ENCODE data around the gene ZNF160.
"Not testable (repeated sequence)": the region's sequence is repeated elsewhere in the genome, so short reads cannot be mapped to it uniquely, and the experiment has no call there.

The ZNF160 gene

DNA sequence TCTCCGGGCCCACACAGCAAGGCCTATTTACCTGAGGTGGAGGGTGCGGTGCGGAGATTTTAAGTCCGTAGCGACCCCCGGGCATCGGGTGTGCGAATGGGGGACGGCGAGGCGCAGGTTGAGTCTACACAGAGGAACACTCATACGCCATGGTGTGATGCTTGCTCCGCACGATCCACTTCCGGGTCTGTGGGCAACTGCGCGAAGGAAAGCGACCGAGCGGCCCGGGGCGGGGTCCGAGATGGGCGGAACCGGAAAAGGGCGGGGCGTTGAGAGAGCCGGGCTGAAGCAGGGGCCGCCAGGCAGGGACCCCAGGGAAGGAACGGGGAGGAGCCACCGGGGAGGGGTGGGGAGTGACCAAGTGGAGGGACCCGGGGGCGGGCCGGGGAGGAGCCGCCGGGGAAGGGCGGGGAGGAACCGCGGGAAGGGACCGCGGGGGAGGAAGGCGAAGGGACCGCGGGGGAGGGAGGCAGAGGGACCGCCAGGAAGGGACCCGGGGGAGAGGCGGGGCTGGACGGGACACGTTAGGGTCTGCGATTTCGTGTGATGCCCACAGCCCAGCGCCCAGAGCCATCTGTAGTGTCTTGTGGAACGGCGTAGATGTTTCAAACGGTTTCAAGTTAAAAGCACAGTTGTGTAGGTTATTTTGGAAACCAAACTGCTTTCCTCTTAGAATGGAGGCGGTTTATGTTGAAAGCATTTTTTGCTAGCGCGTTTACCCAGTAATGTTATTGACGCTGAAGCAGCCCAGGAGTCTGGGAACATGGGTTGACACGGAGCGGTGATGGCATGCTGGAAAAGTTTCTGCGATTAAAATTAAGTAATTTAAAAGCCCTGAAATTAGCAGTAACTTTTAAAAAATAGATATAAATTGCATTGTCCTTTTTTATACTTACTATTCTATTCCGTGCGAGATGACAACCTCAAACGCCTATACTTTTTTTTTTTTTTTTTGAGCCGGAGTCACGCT is at the start of gene ZNF160:
Gene ZNF160 (minus strand): TSS at position 189 of the 970 bp plus-strand sequence. CDS start 17,146 bp downstream, outside the sequence.
- DNase-seq = peak; percentile 95

GRCh38 chr19:53147645-53148044 is 44.4 kb upstream of the ZNF160 start:
- no peak for DNase-seq

DNA sequence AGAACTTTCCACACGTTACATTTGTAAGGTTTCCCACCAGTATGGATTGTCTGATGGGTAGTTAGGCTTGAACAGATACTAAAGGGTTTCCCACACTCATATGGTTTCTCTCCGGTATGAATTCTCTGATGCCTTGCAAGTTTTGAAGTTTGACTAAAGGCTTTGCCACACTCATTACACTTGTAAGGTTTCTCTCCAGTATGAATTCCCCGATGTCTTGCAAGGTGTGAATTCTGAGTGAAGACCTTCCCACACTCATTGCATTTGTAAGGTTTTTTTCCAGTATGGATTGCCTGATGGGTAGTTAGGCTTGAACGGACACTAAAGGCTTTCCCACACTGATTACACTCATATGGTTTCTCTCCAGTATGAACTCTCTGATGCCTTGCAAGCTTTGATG is 37.1 kb upstream of the ZNF160 start:
- no peak for DNase-seq

DNA sequence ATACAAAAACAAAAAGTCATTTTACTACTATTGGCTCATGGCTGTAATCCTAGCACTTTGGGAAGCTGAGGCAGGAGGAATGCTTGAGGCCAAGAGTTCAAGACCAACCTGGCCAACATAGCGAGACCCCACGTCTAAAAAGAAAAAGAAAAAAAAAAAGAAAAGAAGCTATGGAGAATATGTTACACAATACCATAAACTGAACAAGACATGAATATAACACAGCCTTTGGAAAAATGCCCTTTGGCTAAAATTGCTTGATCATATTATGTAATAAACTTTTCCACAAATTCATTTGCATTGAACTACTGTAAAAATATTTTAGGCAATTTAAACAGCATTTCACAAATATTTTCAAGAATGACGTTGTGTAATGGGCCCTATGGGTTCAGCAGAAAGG is 33.2 kb upstream of the ZNF160 start:
- DNase-seq = no peak

DNA sequence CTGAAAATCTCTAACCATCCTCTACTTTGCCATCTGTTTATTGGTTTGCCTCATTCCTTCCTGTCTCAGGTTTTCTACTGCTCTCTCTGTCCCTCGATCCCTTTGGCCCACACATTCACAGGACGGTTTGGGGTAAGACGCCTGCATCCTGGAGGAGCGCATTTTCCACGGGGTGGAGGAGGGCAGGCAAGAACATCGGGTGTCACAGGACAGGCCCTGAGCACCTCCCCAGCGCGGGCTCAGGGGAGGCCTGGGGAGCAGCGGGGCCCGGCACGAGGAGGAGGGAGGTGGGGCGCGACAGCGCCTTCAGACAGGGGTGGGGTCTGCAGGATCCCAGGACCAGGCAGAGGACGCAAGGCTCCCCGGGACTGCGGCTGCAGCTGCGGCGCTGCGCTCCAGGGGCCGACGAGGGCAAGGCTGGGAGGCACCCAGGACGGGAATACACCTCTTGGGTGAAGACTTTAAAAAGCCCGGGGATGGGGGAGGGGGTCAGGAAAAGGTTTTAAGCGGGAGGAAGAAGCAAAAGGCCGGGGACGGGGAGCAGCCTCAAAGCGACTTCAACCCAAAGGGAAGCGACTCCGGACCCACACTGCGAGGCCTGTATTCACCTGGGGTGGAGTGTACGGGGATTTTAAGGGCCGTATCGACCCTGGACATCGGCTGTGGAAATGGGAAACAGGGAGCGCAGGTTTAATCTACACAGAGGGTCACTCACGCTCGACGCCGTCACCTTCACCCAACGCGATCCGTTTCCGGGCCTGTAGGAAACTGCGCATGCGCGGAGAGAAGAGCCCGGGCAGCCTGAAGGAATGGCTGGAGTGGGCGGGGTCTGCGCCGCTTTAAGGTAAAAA is 29.1 kb upstream of the ZNF160 start, which contains the start of gene ZNF415:
Gene ZNF415 (minus strand): TSS at position 770 of the 851 bp plus-strand sequence. CDS start 10,234 bp downstream, outside the sequence.
- DNase-seq = no peak

- no peak for DNase-seq
Measured at GRCh38 chr19:53131727-53132126, 28.5 kb upstream of the ZNF160 start.

- no peak for DNase-seq
Measured at GRCh38 chr19:53131085-53131590, 27.9 kb upstream of the ZNF160 start.

- DNase-seq = no peak
Measured at GRCh38 chr19:53130506-53130905, 27.3 kb upstream of the ZNF160 start.

GRCh38 chr19:53126733-53127526 is 23.7 kb upstream of the ZNF160 start:
- not testable (repeated sequence) for DNase-seq

DNA sequence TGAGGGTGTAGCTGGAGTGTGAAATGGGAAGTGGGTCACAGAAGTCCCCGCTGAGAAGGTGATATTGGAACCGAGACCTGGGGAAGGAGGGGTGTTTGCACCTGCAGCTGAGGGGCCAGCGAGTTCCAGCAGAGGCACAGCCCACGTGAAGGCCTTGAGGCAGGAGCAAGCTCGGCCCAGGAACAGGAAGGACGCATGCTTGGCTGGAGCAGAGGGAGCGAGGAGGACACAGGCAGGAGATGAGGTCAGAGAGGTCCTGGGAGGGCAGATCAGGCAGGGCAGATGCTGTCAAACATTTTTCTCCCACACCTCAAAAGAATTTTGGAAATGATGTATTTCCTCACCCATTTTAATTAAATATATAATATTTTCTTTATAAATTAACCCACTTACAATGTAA is 20.2 kb upstream of the ZNF160 start:
- DNase-seq = no peak

GRCh38 chr19:53112286-53112685 is 9.1 kb upstream of the ZNF160 start:
- no peak for DNase-seq

GRCh38 chr19:53109527-53109926 is 6.3 kb upstream of the ZNF160 start:
- DNase-seq = no peak

DNA sequence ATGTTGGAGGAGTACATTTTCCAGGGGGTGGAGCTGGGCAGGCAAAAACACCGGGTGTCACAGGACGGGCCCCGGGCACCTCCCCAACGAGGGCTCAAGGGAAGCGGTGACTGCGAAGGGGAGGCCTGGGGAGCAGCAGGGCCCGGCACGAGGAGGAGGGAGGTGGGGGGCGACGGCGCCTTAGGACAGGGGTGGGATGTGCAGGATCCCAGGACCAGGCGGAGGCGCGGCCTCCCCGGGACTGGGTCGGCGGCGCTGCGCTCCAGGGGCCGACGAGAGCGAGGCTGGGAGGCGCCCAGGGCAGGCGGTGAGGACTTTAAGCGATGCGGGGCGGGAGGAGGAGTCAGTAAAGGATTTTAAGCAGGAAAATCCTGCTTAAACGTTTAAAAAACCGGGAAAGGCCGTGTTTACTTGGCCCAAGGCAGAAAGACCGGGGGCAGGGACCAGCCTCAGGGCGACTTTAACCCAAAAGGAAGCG is 427 bp downstream of the ZNF160 start:
- no peak for DNase-seq

GRCh38 chr19:53102206-53102755 is 941 bp downstream of the ZNF160 start:
- DNase-seq = no peak

- no peak for DNase-seq
Measured at GRCh38 chr19:53101518-53101917, 1.7 kb downstream of the ZNF160 start.

DNA sequence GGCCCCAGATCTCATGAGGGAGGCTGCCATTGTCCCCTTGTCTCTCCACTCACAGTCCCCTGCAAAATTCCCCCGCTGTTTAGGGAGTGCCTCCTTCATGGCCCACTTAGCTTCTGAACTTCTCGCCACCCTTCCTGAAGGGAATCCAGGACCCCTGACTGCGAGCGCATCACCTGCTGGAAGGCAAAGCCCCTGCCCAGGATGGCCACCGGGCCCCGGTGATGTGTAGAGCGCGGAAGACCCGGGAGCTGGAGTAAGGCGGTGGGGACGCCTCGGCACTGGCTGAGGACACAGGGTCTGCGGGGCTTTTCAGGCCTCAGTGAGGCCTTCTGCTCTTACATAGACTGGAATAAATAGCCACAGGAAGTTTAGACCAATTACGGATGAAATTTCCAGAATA is 4.7 kb downstream of the ZNF160 start:
- DNase-seq = not testable (repeated sequence)

DNA sequence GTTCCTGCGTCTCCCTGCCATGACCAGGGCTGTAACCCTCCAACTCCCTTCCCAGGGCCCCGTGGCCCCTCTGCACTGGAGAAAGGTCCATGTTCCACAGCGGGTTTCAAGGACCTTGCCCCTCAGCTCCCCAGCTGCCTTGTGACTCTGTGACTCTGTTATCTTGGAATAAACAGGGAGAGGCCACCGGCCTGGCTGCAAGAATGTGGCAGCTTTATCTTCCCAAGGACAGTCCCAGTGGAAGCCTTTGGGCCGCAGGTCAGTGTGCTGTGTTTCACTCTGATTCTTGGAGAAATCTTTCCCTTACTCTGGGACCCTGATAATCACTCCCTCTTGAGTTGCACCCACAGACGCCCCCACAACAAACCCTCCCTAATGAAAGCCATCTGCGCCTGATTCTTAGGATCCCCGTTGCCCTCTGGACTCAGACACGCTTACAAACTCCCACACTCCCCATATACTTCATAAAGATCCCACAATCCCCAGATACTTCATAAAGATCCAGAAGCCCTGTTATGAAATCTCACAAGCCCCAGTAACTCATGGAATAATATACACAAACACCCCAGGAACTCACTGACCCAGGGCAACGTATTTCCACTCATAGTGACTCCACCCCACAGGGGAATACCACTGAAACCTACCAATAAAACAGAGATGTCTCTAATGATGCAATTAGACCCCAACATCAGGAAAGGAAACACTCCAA is 6.1 kb downstream of the ZNF160 start:
- DNase-seq = not testable (repeated sequence)

DNA sequence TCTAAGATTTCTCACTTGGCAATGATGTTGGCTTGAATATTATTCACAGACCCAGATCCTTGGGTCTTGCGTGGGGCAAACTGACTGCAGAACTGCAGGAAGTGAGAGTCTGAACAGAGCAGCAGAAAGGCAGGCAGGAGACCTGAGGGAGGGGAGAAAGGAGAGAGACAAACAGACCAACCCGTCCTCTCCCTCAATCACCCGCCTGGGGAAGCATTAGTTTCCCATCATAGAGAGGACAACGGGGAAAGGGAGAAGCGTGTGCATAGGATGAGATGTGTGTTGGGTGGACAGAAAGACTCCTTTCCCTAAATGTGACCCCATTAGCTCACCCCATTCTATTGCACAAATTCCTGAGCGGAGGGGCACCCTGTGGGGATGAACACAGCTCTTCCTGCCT is 6.6 kb downstream of the ZNF160 start:
- not testable (repeated sequence) for DNase-seq

GRCh38 chr19:53094754-53095575 is 8.3 kb downstream of the ZNF160 start:
- no peak for DNase-seq

DNA sequence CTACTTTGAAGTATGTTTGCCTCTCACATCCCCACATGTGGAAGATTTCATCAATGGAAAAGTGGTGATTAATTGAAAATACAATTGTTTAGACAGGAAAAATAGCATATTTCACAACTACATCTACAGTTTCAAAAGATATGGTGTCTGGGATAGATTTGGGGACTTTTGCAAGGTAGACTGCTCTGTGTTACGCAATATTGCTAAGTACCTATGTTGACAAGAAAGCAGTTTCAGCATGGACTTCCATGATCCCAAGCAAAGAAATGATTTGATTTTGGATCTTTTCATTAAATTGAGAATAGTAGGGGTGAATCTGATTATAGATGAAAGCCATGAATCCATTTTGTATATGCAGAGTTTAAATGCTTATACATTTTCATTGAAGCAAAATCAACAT is 10.5 kb downstream of the ZNF160 start:
- no peak for DNase-seq

Measured in NCI-H226 (cell line).